RWPE2 (cell line): ENCODE results near the gene SNPH.
"Not testable (repeated sequence)": the region's sequence is repeated elsewhere in the genome, so short reads cannot be mapped to it uniquely, and the experiment has no call there.

Experiments used
- ATAC-seq: fragments of 200-7000 bp; cut with Tn5 transposase; 3 replicates; pipeline ENCODE4 v1.9.1; 2021; ENCODE audit warnings: low read depth
- DNase-seq: peaks from one replicate; pipeline ENCODE4 v3.0.0-alpha.2; 2020; ENCODE audit warnings: low spot score
- H3K27ac ChIP-seq: fragments of 450-650 bp; 2 replicates; pipeline ENCODE4 v1.5.1; 2017; ENCODE audit warnings: mild to moderate bottlenecking; ENCODE audit not compliant: poor library complexity, severe bottlenecking
- H3K27me3 ChIP-seq: fragments of 250-450 bp; sonication (Bioruptor Pico); 2 replicates; pipeline ENCODE4 v1.5.1; 2021; ENCODE audit warnings: mild to moderate bottlenecking, moderate library complexity; ENCODE audit not compliant: insufficient read depth, poor library complexity, severe bottlenecking
- H3K36me3 ChIP-seq: fragments of 250-450 bp; sonication (Bioruptor Pico); 2 replicates; pipeline ENCODE4 v1.5.1; 2020; ENCODE audit warnings: low read depth, mild to moderate bottlenecking, moderate library complexity
- H3K4me1 ChIP-seq: fragments of 250-450 bp; sonication (Bioruptor Pico); 2 replicates; pipeline ENCODE4 v1.5.1; 2021; ENCODE audit warnings: mild to moderate bottlenecking, moderate library complexity; ENCODE audit not compliant: insufficient read depth, poor library complexity, severe bottlenecking
- H3K4me3 ChIP-seq: fragments of 250-450 bp; sonication (Bioruptor Pico); 2 replicates; pipeline ENCODE4 v1.5.1; 2021; ENCODE audit warnings: mild to moderate bottlenecking, moderate library complexity; ENCODE audit not compliant: severe bottlenecking
- H3K9me3 ChIP-seq: fragments of 250-450 bp; sonication (Bioruptor Pico); 2 replicates; pipeline ENCODE4 v1.5.1; 2021; ENCODE audit warnings: mild to moderate bottlenecking, moderate library complexity; ENCODE audit not compliant: severe bottlenecking
- TF ChIP-seq, protein P1 (sequence below): fragments of 450-650 bp; IDR thresholded peaks from one replicate; pipeline ENCODE4 v1.5.1; 2017; ENCODE audit warnings: mild to moderate bottlenecking, moderate library complexity; ENCODE audit not compliant: poor library complexity, severe bottlenecking

The SNPH gene

GRCh38 chr20:1337441-1337840 is 71.3 kb downstream of the SNPH start:
- peaks cover 3% of the 10 kb centered on the region; the same call in 1 of the 2 replicates for H3K36me3 ChIP-seq
- no peak for ATAC-seq
- no peak overlapping the region for H3K4me3 ChIP-seq
- H3K27ac ChIP-seq, result no peak overlapping the region
- TF ChIP-seq, protein P1, sequence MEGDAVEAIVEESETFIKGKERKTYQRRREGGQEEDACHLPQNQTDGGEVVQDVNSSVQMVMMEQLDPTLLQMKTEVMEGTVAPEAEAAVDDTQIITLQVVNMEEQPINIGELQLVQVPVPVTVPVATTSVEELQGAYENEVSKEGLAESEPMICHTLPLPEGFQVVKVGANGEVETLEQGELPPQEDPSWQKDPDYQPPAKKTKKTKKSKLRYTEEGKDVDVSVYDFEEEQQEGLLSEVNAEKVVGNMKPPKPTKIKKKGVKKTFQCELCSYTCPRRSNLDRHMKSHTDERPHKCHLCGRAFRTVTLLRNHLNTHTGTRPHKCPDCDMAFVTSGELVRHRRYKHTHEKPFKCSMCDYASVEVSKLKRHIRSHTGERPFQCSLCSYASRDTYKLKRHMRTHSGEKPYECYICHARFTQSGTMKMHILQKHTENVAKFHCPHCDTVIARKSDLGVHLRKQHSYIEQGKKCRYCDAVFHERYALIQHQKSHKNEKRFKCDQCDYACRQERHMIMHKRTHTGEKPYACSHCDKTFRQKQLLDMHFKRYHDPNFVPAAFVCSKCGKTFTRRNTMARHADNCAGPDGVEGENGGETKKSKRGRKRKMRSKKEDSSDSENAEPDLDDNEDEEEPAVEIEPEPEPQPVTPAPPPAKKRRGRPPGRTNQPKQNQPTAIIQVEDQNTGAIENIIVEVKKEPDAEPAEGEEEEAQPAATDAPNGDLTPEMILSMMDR, result no peak
- no peak for DNase-seq
- H3K9me3 ChIP-seq, result no peaks in the 10 kb centered on the region
- H3K27me3 ChIP-seq, result no peaks in the 10 kb centered on the region
- peaks cover 13% of the 10 kb centered on the region for H3K4me1 ChIP-seq

DNA sequence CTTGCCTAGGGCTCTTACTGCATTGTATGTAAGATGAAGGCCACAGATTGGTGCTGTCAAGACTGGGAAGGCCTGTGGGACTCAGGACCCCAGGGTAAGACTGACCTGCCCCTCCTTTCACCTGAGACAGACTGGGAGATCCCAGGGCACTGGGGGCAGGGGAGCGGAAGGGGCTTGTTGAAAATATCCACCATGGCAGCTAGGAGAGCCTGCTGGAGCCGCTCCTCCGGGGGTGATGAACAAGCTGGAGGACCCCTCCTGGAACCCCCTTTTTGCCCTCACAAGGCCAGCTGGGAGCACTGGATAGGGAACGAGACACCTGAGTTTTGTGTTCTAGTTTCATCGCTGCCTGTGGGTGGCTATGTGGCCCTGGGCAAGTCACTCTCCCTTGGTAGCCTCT is 72.0 kb downstream of the SNPH start:
- H3K4me1 ChIP-seq, result peaks cover 13% of the 10 kb centered on the region
- H3K36me3 ChIP-seq, result no peaks in the 10 kb centered on the region; the same call in 1 of the 2 replicates
- H3K4me3 ChIP-seq, result no peak overlapping the region
- no peaks in the 10 kb centered on the region for H3K9me3 ChIP-seq
- no peaks in the 10 kb centered on the region for H3K27me3 ChIP-seq
- ATAC-seq (no peak), DNase-seq (no peak)
- H3K27ac ChIP-seq, result no peak overlapping the region
- TF ChIP-seq, protein P1, result no peak

DNA sequence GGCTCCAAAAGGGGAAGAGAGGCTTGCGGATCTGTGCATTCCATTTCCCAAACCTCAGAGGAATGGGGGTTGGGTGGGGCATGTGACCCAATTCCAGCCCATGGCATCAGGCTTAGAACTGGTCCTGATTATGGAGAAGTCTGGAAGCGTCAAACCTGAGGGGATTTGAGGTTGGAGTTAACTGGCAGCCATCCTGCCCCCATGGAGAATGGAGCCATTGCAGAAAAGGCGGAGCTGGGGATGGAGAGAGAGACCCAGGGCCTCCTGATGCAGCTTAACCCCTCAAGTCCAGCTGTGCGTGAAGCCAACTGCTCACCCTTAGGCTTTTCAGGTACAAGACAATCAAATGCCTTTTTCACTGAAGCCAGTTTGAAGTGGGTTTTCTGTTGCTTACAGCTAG is 72.7 kb downstream of the SNPH start:
- no peaks in the 10 kb centered on the region for H3K27me3 ChIP-seq
- DNase-seq, result no peak
- no peaks in the 10 kb centered on the region; the same call in 1 of the 2 replicates for H3K36me3 ChIP-seq
- no peak overlapping the region for H3K27ac ChIP-seq
- TF ChIP-seq, protein P1, result no peak
- no peaks in the 10 kb centered on the region for H3K9me3 ChIP-seq
- H3K4me1 ChIP-seq, result peaks cover 13% of the 10 kb centered on the region
- H3K4me3 ChIP-seq, result no peak overlapping the region
- ATAC-seq, result no peak

DNA sequence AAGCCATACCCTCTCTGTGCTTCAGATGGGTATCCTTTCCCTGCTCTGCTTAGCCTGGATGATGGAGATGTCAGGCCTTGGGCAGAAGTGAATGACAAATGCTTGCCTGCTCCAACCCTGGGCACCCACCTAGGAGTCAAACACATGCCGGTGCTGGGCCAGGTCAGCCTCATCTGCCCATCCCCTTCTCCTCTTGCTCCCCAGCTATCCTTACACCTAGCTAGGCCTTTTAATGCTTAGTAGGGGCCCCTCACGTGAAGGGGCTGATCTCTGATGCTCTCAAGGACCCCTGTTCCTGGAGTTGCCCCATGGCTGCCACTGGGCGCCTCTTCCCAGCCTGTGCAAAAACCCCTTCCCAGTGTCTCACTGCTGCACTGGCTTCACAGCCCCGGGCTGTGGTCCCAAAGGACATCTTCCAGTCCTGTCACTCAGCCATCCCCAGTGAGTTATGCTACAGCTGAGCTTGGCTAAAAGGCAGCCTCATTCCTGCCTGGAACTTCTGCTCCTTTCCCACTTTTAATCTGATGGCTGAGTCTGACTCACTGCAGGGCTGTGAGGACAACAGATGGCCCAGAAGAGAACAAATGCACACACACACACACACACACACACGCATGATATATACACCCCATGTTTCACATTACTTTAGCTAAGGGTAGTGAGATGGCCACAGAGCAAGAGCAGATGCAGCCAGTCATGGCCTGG is 75.6 kb downstream of the SNPH start:
- Histone ChIP-seq H3K27me3 (no peaks in the 10 kb centered on the region), H3K9me3 (no peaks in the 10 kb centered on the region), H3K4me3 (no peak overlapping the region), H3K27ac (no peak overlapping the region), H3K36me3 (no peaks in the 10 kb centered on the region), H3K4me1 (peaks cover 8% of the 10 kb centered on the region)
- TF ChIP-seq, protein P1, result no peak
- DNase-seq, result no peak
- ATAC-seq, result peak; percentile 7; the same call in 1 of the 3 replicates

DNA sequence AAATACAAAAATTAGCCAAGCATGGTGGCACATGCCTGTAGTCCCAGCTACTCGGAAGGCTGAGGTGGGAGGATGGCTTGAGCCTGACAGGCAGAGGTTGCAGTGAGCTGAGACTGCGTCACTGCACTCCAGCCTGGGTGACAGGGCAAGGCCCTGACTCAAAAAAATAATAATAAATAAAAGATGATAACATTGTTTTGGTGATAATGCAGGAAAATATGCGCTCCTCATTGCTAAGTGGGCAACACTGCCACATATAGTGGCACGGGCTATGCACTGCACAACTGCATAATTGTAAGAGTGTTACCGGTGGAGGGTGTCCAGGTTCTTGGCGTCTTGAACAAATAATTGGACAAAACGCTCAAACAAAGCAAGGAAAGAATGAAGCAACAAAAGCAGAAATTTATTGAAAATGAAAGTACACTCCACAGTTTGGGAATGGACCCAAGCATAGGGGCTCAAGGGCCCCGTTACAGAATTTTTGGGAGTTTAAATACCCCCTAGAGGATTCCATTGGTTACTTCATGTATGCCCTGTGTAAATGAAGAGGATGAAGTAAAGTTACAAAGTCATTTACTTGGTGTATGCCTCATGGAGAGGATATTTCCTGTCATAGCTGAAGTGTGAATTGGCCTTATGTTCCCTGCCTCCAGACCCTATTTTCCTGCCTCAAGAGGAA is 77.5 kb downstream of the SNPH start:
- H3K4me3 ChIP-seq, ATAC-seq: not testable (repeated sequence)

More for the DNA sequence above, 77.5 kb downstream of the SNPH start:
- H3K9me3 ChIP-seq, H3K4me1 ChIP-seq, DNase-seq, H3K36me3 ChIP-seq, H3K27me3 ChIP-seq, H3K27ac ChIP-seq: not testable (repeated sequence)
